Measurements from ENCODE around the gene PAN3. TPM values are rescaled to one million over a fixed set of nuclear protein-coding genes. Genes with fewer than 3 reads are reported as not detected.

The PAN3 gene
- total and polyA plus RNA-seq, 8 donors: 24.1 to 63.2 (median 55.2) TPM

- H3K27ac ChIP-seq: no peak overlapping the region
- no peak for TF ChIP-seq CTCF (IDR thresholded peaks at IDR 0.05)
- DNase-seq: no peak
- no peaks in the 10 kb centered on the region for H3K9me3 ChIP-seq
- H3K27me3 ChIP-seq: peaks cover 0 to 14% of the 10 kb centered on the region in 2 donors
- intact Hi-C loops (cut with DNase I): no loop called here
- no peaks in the 10 kb centered on the region for H3K36me3 ChIP-seq
- no peak overlapping the region for H3K4me3 ChIP-seq
- peaks cover 7 to 24% of the 10 kb centered on the region in 2 donors for H3K4me1 ChIP-seq
- no peak for ATAC-seq
Observed at GRCh38 chr13:28333204-28333881, 195.0 kb downstream of the PAN3 start.

- no peak overlapping the region for H3K4me3 ChIP-seq
- no peak for TF ChIP-seq CTCF (IDR thresholded peaks at IDR 0.05)
- peaks cover 0 to 21% of the 10 kb centered on the region in 2 donors for H3K27me3 ChIP-seq
- H3K36me3 ChIP-seq: no peaks in the 10 kb centered on the region
- no peaks in the 10 kb centered on the region for H3K9me3 ChIP-seq
- H3K27ac ChIP-seq: no peak overlapping the region
- H3K4me1 ChIP-seq: peaks cover 0 to 7% of the 10 kb centered on the region in 2 donors
- DNase-seq (no peak), ATAC-seq (no peak)
- intact Hi-C loops (cut with DNase I): no loop called here
Observed at GRCh38 chr13:28336193-28336657, 197.9 kb downstream of the PAN3 start.

- intact Hi-C loops (cut with DNase I): no loop called here
Observed at GRCh38 chr13:28337166-28338005, 199.0 kb downstream of the PAN3 start.

GRCh38 chr13:28338006-28338574 lies 199.7 kb downstream of the PAN3 start:
- intact Hi-C loops (cut with DNase I): no loop called here
- TF ChIP-seq CTCF (IDR thresholded peaks at IDR 0.05): no peak
- peaks cover 0 to 7% of the 10 kb centered on the region in 2 donors for H3K4me1 ChIP-seq
- no peaks in the 10 kb centered on the region for H3K36me3 ChIP-seq
- no peak for DNase-seq
- no peaks in the 10 kb centered on the region for H3K9me3 ChIP-seq
- H3K27me3 ChIP-seq: peaks cover 0 to 26% of the 10 kb centered on the region in 2 donors
- no peak overlapping the region for H3K27ac ChIP-seq
- no peak overlapping the region for H3K4me3 ChIP-seq
- peak; percentile 18 for ATAC-seq

More at GRCh38 chr13:28337166-28338005, 199.0 kb downstream of the PAN3 start:
- peak; percentile 48 for ATAC-seq
- H3K4me3 ChIP-seq: no peak overlapping the region
- peaks cover 0 to 26% of the 10 kb centered on the region in 2 donors for H3K27me3 ChIP-seq
- no peaks in the 10 kb centered on the region for H3K9me3 ChIP-seq
- no peak for TF ChIP-seq CTCF (IDR thresholded peaks at IDR 0.05)
- H3K4me1 ChIP-seq: peaks cover 0 to 7% of the 10 kb centered on the region in 2 donors
- H3K27ac ChIP-seq: no peak overlapping the region
- DNase-seq: peak in 1 of 4 donors; percentile 28
- no peaks in the 10 kb centered on the region for H3K36me3 ChIP-seq

GRCh38 chr13:28338742-28339141 lies 200.4 kb downstream of the PAN3 start:
- intact Hi-C loops (cut with DNase I): no loop called here
- H3K9me3 ChIP-seq: no peaks in the 10 kb centered on the region
- peaks cover 0 to 30% of the 10 kb centered on the region in 2 donors for H3K27me3 ChIP-seq
- H3K36me3 ChIP-seq: no peaks in the 10 kb centered on the region
- DNase-seq (no peak), ATAC-seq (no peak)
- peaks cover 0 to 7% of the 10 kb centered on the region in 2 donors for H3K4me1 ChIP-seq
- no peak overlapping the region for H3K4me3 ChIP-seq
- H3K27ac ChIP-seq: no peak overlapping the region
- no peak for TF ChIP-seq CTCF (IDR thresholded peaks at IDR 0.05)
